ENCODE data around the gene PSMD9. TPM values are rescaled to one million over a fixed set of nuclear protein-coding genes. Genes with fewer than 3 reads are reported as not detected.

The PSMD9 gene
- total RNA-seq, 2 experiments from 2014 or later: 89.2 to 142 TPM

DNA sequence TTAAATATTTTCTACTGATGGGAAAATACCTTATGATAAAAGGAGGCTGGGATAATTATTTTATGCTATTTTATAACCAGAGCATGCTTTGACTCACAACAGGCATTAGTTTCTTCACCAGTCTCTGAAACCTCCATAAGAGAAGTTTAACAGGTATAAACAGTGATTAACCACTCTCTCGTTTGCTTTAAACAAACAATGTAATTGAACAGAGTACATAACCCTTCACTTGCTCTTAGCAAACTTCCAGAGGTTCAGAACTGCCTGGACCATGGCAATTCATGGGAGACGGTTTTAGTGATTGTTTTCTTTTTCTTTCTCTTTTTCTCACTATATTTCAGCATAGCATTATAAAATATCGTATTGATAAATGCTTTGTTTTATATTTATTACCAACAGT lies 65.1 kb downstream of the PSMD9 start:
- POLR2A ChIA-PET: no interaction called here
- no peaks in the 10 kb centered on the region for H4K20me1 ChIP-seq (ENCODE audit: insufficient read depth, low read length)
- H3K4me2 ChIP-seq (ENCODE audit: low read length): no peak overlapping the region
- no peak overlapping the region for H3K4me3 ChIP-seq (ENCODE audit: low read depth, low read length, poor library complexity, severe bottlenecking)
- no peaks in the 10 kb centered on the region for H3K79me2 ChIP-seq (ENCODE audit: insufficient read depth, low read depth, low read length)
- H3K36me3 ChIP-seq (ENCODE audit: insufficient read depth, low read length): peaks cover 11% of the 10 kb centered on the region
- no peak overlapping the region for H3K27ac ChIP-seq (ENCODE audit: low read depth, low read length, poor library complexity, severe bottlenecking)
- peaks cover 11% of the 10 kb centered on the region for H3K4me1 ChIP-seq (ENCODE audit: insufficient read depth, low read length, poor library complexity, severe bottlenecking)
- intact Hi-C loops (cut with micrococcal nuclease; ENCODE audit: unreplicated experiment): no loop called here
- no peak overlapping the region for H2AFZ ChIP-seq (ENCODE audit: low read length)
- no peak for DNase-seq (ENCODE audit: low spot score)
- no TSS peak for BruUV-seq (replicated peaks)
- no peaks in the 10 kb centered on the region for H3K9me2 ChIP-seq (ENCODE audit: insufficient read depth, low read length)
- CTCF ChIA-PET (ENCODE audit: unreplicated experiment): no interaction called here
- no peak for TF ChIP-seq EZH2phosphoT487 (IDR thresholded peaks at IDR 0.05; ENCODE audit: borderline replicate concordance, low read depth, low read length)
- TF ChIP-seq, protein P1, sequence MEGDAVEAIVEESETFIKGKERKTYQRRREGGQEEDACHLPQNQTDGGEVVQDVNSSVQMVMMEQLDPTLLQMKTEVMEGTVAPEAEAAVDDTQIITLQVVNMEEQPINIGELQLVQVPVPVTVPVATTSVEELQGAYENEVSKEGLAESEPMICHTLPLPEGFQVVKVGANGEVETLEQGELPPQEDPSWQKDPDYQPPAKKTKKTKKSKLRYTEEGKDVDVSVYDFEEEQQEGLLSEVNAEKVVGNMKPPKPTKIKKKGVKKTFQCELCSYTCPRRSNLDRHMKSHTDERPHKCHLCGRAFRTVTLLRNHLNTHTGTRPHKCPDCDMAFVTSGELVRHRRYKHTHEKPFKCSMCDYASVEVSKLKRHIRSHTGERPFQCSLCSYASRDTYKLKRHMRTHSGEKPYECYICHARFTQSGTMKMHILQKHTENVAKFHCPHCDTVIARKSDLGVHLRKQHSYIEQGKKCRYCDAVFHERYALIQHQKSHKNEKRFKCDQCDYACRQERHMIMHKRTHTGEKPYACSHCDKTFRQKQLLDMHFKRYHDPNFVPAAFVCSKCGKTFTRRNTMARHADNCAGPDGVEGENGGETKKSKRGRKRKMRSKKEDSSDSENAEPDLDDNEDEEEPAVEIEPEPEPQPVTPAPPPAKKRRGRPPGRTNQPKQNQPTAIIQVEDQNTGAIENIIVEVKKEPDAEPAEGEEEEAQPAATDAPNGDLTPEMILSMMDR (conservative IDR thresholded peaks at IDR 0.05; ENCODE audit: low read length): no peak
- peaks cover 14% of the 10 kb centered on the region for H3K9me3 ChIP-seq (ENCODE audit: low read length)

DNA sequence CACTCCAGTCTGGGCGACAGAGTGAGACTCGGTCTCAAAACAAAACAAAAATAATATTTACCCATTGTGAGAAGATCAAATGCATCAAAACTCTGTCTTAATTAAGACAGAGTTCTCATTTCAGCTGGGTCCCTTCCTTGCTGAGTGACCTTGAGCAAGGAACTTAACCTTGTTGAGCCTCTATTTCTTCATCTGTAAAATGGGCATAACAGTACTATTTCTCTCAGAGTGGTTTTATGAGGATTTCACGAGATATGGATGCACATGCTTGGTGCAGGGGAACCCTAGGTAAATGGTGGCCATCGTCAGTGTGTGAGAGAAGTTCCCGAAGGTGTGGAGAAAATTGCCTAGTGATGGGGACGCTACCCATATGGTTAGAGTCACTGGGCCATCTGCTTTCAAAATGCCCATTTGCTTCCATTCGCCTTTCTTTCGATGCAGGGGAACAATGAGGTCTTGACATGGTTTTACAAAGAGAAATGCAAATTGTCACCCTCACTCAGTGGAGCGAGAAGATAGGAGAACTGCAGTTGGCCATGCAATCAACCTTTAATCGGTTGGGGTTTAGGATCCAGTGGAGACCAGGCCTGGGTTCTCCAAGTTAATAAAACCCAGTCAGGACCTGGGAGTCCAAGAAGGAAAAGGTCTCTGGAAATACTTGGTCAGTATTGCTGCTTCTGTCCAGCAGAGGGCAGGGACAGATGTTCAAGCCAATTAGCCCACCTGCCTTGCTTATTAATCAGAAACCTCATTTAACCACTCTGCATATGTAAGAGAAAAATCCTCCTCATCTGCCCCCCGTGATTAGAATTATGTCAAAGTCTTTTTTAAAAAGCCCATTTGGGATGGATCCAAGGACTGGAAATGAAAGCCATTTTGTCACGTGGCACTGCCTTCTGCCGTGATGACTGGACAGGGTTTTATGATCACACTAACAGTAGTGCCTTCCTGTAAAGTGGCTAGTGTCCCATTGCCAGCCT lies 67.0 kb downstream of the PSMD9 start:
- peak overlapping the region; percentile 21; the same call in 1 of the 2 replicates for H2AFZ ChIP-seq (ENCODE audit: low read length)
- intact Hi-C loops (cut with micrococcal nuclease; ENCODE audit: unreplicated experiment): no loop called here
- DNase-seq (ENCODE audit: low spot score): peak; percentile 59
- no peaks in the 10 kb centered on the region for H4K20me1 ChIP-seq (ENCODE audit: insufficient read depth, low read length)
- H3K4me3 ChIP-seq (ENCODE audit: low read depth, low read length, poor library complexity, severe bottlenecking): no peak overlapping the region
- ChIA-PET POLR2A (no interaction called here), CTCF (ENCODE audit: unreplicated experiment) (no interaction called here)
- H3K27ac ChIP-seq (ENCODE audit: low read depth, low read length, poor library complexity, severe bottlenecking): no peak overlapping the region
- H3K9me3 ChIP-seq (ENCODE audit: low read length): peaks cover 14% of the 10 kb centered on the region
- peak overlapping the region; percentile 27; the same call in 1 of the 2 replicates for H3K4me2 ChIP-seq (ENCODE audit: low read length)
- peaks cover 11% of the 10 kb centered on the region for H3K36me3 ChIP-seq (ENCODE audit: insufficient read depth, low read length)
- no peaks in the 10 kb centered on the region for H3K9me2 ChIP-seq (ENCODE audit: insufficient read depth, low read length)
- H3K79me2 ChIP-seq (ENCODE audit: insufficient read depth, low read depth, low read length): no peaks in the 10 kb centered on the region
- H3K4me1 ChIP-seq (ENCODE audit: insufficient read depth, low read length, poor library complexity, severe bottlenecking): peaks cover 11% of the 10 kb centered on the region
- no peak for TF ChIP-seq EZH2phosphoT487 (IDR thresholded peaks at IDR 0.05; ENCODE audit: borderline replicate concordance, low read depth, low read length)
- TF ChIP-seq, protein P1 (conservative IDR thresholded peaks at IDR 0.05; ENCODE audit: low read length): peak; percentile 80
- no TSS peak for BruUV-seq (replicated peaks)
